ENCODE data around the gene IGHMBP2.
A peak's percentile ranks its signal among the peaks of the same experiment; 100 is the strongest.

IGHMBP2 gene

DNA sequence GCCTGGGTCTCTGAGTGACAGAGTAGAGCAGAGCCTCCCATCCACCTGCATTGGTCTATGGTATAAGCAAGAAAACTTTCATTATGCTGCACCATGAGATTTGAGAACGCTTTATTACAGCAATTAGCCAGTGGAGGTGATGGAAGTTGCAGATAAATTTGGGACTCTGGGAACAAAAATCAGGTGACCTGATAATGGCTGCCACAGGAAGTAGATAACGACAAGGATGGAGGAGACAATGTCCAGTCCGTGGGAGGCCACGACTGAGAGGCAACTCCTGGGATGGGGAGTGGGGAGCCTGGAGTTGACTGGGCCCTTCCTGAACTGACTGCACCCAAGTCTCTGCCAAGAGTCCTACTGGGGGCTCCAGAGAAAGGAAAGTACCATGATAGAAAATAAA is 72.4 kb downstream of the IGHMBP2 start:
- no peak for DNase-seq (ENCODE audit: extremely low read depth, low read depth)
- TF ChIP-seq CTCF (IDR thresholded peaks at IDR 0.05; ENCODE audit: low read depth, low read length): no peak

DNA sequence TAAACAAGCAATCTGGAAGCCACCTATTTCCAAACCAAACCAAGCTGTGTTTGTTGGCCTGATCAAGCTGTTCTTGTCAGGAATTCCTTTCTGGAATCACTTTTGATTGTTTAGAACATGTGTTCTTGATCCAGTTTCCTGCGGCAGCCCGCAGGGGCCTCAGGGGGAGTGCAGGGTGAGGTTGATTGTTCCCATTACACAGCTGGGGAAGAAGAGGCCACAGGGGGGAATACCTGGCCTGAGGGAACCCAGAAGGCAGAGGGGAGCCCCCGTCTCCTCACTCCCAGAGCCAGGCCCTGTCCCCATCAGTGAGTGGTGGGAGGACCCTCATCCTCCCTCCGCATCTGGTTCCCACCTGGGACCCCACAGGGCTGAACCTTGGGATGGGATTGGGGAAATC is 72.9 kb downstream of the IGHMBP2 start:
- peak; percentile 24 for DNase-seq (ENCODE audit: extremely low read depth, low read depth)
- TF ChIP-seq CTCF (IDR thresholded peaks at IDR 0.05; ENCODE audit: low read depth, low read length): no peak

DNA sequence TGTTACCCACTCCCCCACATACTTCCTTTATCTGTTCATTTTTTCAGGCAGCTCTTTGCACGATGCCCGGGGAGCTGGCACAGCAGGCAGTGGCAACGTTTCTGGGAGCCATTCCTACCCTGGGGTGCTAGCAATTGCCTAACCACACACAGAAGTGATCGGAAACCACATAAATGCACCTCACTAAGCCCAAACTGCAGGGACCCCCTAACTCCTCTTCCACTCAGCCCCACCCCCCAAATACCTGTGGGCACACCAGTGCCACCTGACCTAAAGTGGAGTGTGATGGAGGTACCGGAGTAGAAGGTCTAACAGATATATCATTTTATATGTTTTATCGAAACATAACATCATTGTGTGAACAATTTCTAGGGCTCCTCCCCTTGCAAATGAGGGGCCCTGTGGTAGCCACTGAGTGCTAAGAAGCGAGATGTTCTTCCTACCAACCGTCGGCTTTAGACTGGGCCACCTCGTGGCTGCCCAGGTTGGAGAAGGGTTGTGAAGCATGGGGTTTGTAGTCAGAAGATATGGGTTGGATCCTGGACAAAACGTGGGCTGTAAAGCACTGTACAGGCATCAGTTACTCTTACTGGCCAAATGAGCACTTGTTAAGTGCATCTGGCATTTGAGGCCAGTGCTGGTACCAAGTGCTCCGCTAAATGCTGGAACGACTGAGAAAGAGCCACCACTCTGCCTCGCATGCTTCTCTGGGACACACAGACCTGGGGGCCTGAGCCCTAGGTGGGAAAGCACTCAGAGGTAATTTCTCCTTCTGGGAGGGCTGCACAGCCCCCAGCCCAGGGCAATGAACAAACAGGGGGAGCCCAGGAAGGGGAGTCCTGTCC is 74.3 kb downstream of the IGHMBP2 start:
- DNase-seq (ENCODE audit: extremely low read depth, low read depth): no peak
- TF ChIP-seq CTCF (IDR thresholded peaks at IDR 0.05; ENCODE audit: low read depth, low read length): no peak

DNA sequence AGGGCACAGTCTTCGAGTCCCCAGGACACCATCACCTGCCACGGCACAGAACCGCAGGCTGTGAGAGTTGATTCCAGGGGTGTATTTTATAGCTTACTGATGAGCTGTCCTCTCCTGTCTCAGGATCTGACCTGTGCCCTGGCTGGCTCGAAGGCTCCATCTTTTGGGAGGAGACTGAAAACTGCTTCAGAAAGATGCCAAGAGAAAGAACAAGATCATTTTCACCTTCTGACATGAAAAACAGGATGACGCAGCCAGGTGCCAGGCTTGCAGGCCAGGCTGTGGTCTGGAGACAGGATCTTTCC is 74.9 kb downstream of the IGHMBP2 start:
- no peak for TF ChIP-seq CTCF (IDR thresholded peaks at IDR 0.05; ENCODE audit: low read depth, low read length)
- no peak for DNase-seq (ENCODE audit: extremely low read depth, low read depth)

GRCh38 chr11:68978931-68979594 is 75.4 kb downstream of the IGHMBP2 start:
- DNase-seq (ENCODE audit: extremely low read depth, low read depth): no peak
- no peak for TF ChIP-seq CTCF (IDR thresholded peaks at IDR 0.05; ENCODE audit: low read depth, low read length)

- DNase-seq (ENCODE audit: extremely low read depth, low read depth): no peak
- TF ChIP-seq CTCF (IDR thresholded peaks at IDR 0.05; ENCODE audit: low read depth, low read length): no peak
These were observed 76.5 kb downstream of the IGHMBP2 start for GRCh38 chr11:68979931-68980775.

GRCh38 chr11:68980776-68981065 is 77.0 kb downstream of the IGHMBP2 start, which contains the start of gene MRGPRD:
Gene MRGPRD, minus strand, starts transcription at chr11:68980986. Its CDS starts 0 bp downstream, at chr11:68980986.
- DNase-seq (ENCODE audit: extremely low read depth, low read depth): no peak
- TF ChIP-seq CTCF (IDR thresholded peaks at IDR 0.05; ENCODE audit: low read depth, low read length): no peak

Measured in AG09319 (cell line).